ENCODE results near the gene UBALD1.

Gene UBALD1

GRCh38 chr16:4603624-4604170 lies 11.0 kb downstream of the UBALD1 start:
- no peak for DNase-seq
- no peak for TF ChIP-seq GATA1 (IDR thresholded peaks at IDR 0.05; ENCODE audit: low read depth, low read length)
- TF ChIP-seq POLR2A (IDR thresholded peaks at IDR 0.05; ENCODE audit: low read length), result no peak

GRCh38 chr16:4602331-4602730 lies 12.4 kb downstream of the UBALD1 start:
- no peak for DNase-seq
- TF ChIP-seq POLR2A (IDR thresholded peaks at IDR 0.05; ENCODE audit: low read length) (no peak), GATA1 (IDR thresholded peaks at IDR 0.05; ENCODE audit: low read depth, low read length) (no peak)

- no peak for DNase-seq
- TF ChIP-seq GATA1 (IDR thresholded peaks at IDR 0.05; ENCODE audit: low read depth, low read length) (no peak), POLR2A (IDR thresholded peaks at IDR 0.05; ENCODE audit: low read length) (no peak)
Observed at GRCh38 chr16:4601864-4602186, 12.9 kb downstream of the UBALD1 start.

- TF ChIP-seq GATA1 (IDR thresholded peaks at IDR 0.05; ENCODE audit: low read depth, low read length) (no peak), POLR2A (IDR thresholded peaks at IDR 0.05; ENCODE audit: low read length) (no peak)
Observed at GRCh38 chr16:4601036-4601863, 13.4 kb downstream of the UBALD1 start.

GRCh38 chr16:4599545-4599944 lies 15.1 kb downstream of the UBALD1 start:
- no peak for TF ChIP-seq GATA1 (IDR thresholded peaks at IDR 0.05; ENCODE audit: low read depth, low read length)
- DNase-seq, result no peak

More at GRCh38 chr16:4601036-4601863, 13.4 kb downstream of the UBALD1 start:
- DNase-seq, result no peak

- DNase-seq, result no peak
- TF ChIP-seq GATA1 (IDR thresholded peaks at IDR 0.05; ENCODE audit: low read depth, low read length) (no peak), POLR2A (IDR thresholded peaks at IDR 0.05; ENCODE audit: low read length) (no peak)
Observed at GRCh38 chr16:4599037-4599436, 15.7 kb downstream of the UBALD1 start.

- DNase-seq, result no peak
- TF ChIP-seq GATA1 (IDR thresholded peaks at IDR 0.05; ENCODE audit: low read depth, low read length) (no peak), POLR2A (IDR thresholded peaks at IDR 0.05; ENCODE audit: low read length) (no peak)
Observed at GRCh38 chr16:4597174-4597573, 17.5 kb downstream of the UBALD1 start.

GRCh38 chr16:4594433-4595410 lies 20.0 kb downstream of the UBALD1 start:
- TF ChIP-seq POLR2A (IDR thresholded peaks at IDR 0.05; ENCODE audit: low read length) (no peak), GATA1 (IDR thresholded peaks at IDR 0.05; ENCODE audit: low read depth, low read length) (no peak)
- no peak for DNase-seq

GRCh38 chr16:4593086-4593485 lies 21.6 kb downstream of the UBALD1 start:
- no peak for DNase-seq
- TF ChIP-seq POLR2A (IDR thresholded peaks at IDR 0.05; ENCODE audit: low read length) (no peak), GATA1 (IDR thresholded peaks at IDR 0.05; ENCODE audit: low read depth, low read length) (no peak)

GRCh38 chr16:4591706-4592470 lies 22.8 kb downstream of the UBALD1 start:
- no peak for DNase-seq
- TF ChIP-seq POLR2A (IDR thresholded peaks at IDR 0.05; ENCODE audit: low read length) (no peak), GATA1 (IDR thresholded peaks at IDR 0.05; ENCODE audit: low read depth, low read length) (no peak)

GRCh38 chr16:4591191-4591590 lies 23.5 kb downstream of the UBALD1 start:
- no peak for TF ChIP-seq GATA1 (IDR thresholded peaks at IDR 0.05; ENCODE audit: low read depth, low read length)
- no peak for TF ChIP-seq POLR2A (IDR thresholded peaks at IDR 0.05; ENCODE audit: low read length)

GRCh38 chr16:4588961-4589360 lies 25.7 kb downstream of the UBALD1 start:
- TF ChIP-seq GATA1 (IDR thresholded peaks at IDR 0.05; ENCODE audit: low read depth, low read length), result no peak
- no peak for TF ChIP-seq POLR2A (IDR thresholded peaks at IDR 0.05; ENCODE audit: low read length)
- DNase-seq, result no peak

More at GRCh38 chr16:4591191-4591590, 23.5 kb downstream of the UBALD1 start:
- DNase-seq, result no peak

- TF ChIP-seq POLR2A (IDR thresholded peaks at IDR 0.05; ENCODE audit: low read length), result no peak
- TF ChIP-seq GATA1 (IDR thresholded peaks at IDR 0.05; ENCODE audit: low read depth, low read length), result no peak
- DNase-seq, result no peak
Observed at GRCh38 chr16:4588386-4588785, 26.3 kb downstream of the UBALD1 start.

All from erythroblast (primary cell).